ENCODE data around the gene C22orf39.

DNA sequence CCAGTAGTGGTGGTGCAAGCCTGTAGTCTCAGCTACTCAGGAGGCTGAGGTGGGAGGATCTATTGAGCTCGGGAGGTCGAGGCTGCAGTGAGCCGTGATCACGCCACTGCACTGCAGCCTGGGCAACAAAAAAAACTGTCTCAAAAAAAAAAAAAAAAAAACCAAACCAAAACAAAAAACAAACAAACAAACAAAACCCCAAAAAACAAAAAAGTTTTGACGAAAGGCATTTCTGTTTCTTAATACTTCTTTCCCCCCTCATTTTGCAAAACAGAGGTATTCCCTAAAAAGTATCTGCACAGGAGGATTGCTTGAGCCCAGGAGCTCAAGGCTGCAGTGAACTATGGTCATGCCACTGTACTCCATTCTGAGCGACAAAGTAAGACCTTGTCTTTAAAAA, 27.2 kb downstream of the C22orf39 start:
- no peak for TF ChIP-seq POLR2A (IDR thresholded peaks at IDR 0.05)
- TF ChIP-seq, protein P1, sequence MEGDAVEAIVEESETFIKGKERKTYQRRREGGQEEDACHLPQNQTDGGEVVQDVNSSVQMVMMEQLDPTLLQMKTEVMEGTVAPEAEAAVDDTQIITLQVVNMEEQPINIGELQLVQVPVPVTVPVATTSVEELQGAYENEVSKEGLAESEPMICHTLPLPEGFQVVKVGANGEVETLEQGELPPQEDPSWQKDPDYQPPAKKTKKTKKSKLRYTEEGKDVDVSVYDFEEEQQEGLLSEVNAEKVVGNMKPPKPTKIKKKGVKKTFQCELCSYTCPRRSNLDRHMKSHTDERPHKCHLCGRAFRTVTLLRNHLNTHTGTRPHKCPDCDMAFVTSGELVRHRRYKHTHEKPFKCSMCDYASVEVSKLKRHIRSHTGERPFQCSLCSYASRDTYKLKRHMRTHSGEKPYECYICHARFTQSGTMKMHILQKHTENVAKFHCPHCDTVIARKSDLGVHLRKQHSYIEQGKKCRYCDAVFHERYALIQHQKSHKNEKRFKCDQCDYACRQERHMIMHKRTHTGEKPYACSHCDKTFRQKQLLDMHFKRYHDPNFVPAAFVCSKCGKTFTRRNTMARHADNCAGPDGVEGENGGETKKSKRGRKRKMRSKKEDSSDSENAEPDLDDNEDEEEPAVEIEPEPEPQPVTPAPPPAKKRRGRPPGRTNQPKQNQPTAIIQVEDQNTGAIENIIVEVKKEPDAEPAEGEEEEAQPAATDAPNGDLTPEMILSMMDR (IDR thresholded peaks at IDR 0.05): no peak
